ENCODE data around the gene PLPPR1. TPM values are rescaled to one million over a fixed set of nuclear protein-coding genes. Genes with fewer than 3 reads are reported as not detected.
"Not testable (repeated sequence)": the region's sequence is repeated elsewhere in the genome, so short reads cannot be mapped to it uniquely, and the experiment has no call there.

PLPPR1 gene
- total and polyA plus RNA-seq, 4 donors = 1.2 to 26.3 (median 2.4) TPM

DNA sequence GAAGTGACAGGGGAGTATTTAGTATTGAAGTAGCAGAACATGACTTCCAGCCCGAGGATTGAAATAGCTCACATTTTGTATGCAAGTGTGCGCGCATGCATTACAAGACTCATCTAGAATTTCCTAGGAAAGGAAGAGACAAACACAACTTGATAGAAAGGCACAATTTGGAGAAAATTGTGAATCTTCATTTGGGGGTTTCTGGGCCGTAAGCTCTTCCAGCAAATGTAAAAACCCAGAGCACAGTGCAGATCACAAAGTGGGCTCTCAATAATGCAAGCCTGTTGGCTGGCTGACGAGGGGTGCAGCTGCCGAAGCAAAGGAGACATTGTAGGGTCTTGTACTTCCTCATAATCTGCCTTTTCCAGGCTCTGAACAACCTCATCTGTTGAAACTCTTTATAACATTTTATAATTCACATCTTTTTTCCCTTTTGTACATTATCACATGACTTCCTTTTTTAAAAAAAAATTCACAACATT lies 247.3 kb downstream of the PLPPR1 start:
- no peak for TF ChIP-seq FOXA2 (IDR thresholded peaks at IDR 0.05)
- H3K4me3 ChIP-seq (ENCODE audit: low read depth in 1 of 3, low read length in 3 of 3) = no peak overlapping the region
- no peak for DNase-seq (ENCODE audit: low spot score)
- no peaks in the 10 kb centered on the region for H3K9me3 ChIP-seq (ENCODE audit: control insufficient read depth in 4 of 4, low read length in 3 of 4)
- H3K9ac ChIP-seq (ENCODE audit: low read depth in 1 of 2, low read length in 2 of 2) = no peak overlapping the region
- H3K36me3 ChIP-seq (ENCODE audit: control insufficient read depth in 4 of 4, insufficient read depth in 3 of 4, low read depth in 1 of 4, low read length in 3 of 4) = no peaks in the 10 kb centered on the region
- no peaks in the 10 kb centered on the region for H3K4me1 ChIP-seq (ENCODE audit: control insufficient read depth in 4 of 4, insufficient read depth in 4 of 4, low read length in 3 of 4)
- H3K27ac ChIP-seq (ENCODE audit: low read depth in 1 of 2, low read length in 2 of 2) = no peak overlapping the region
- WGBS = 91% methylated on average over 6 of the region's 6 CpGs
- H3K27me3 ChIP-seq (ENCODE audit: control insufficient read depth in 4 of 4, insufficient read depth in 4 of 4, low read length in 3 of 4) = no peaks in the 10 kb centered on the region

DNA sequence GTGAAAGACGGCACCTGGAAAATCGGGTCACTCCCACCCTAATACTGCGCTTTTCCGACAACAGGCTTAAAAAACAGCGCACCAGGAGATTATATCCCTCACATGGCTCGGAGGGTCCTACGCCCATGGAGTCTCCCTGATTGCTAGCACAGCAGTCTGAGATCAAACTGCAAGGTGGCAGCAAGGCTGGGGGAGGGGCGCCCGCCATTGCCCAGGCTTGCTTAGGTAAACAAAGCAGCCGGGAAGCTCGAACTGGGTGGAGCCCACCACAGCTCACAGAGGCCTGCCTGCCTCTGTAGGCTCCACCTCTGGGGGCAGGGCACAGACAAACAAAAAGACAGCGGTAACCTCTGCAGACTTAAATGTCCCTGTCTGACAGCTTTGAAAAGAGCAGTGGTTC lies 262.5 kb downstream of the PLPPR1 start:
- H3K36me3 ChIP-seq (ENCODE audit: control insufficient read depth in 4 of 4, insufficient read depth in 3 of 4, low read depth in 1 of 4, low read length in 3 of 4); H3K9me3 ChIP-seq (ENCODE audit: control insufficient read depth in 4 of 4, low read length in 3 of 4); H3K27me3 ChIP-seq (ENCODE audit: control insufficient read depth in 4 of 4, insufficient read depth in 4 of 4, low read length in 3 of 4); H3K27ac ChIP-seq (ENCODE audit: low read depth in 1 of 2, low read length in 2 of 2); H3K4me3 ChIP-seq (ENCODE audit: low read depth in 1 of 3, low read length in 3 of 3); DNase-seq (ENCODE audit: low spot score); H3K9ac ChIP-seq (ENCODE audit: low read depth in 1 of 2, low read length in 2 of 2); H3K4me1 ChIP-seq (ENCODE audit: control insufficient read depth in 4 of 4, insufficient read depth in 4 of 4, low read length in 3 of 4): not testable (repeated sequence)
- 88% methylated on average over 12 of the region's 12 CpGs for WGBS

DNA sequence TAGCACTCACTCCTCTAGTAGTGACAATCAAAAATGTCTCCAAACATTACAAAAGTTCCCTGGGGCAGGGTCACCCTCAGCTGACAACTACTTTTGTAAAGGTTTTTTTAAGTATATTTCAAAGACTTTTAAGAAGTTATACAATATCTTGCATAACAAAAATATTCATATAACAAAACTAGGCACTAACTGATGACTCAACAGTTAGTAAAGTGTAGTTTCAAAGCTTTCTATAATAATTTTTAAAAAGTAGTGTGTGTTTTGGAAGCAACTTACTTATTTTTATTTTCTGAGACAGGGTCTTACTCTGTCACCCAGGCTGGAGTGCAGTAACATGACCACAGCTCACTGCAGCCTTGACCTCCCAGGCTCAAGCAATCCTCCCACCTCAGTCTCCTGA lies 271.4 kb downstream of the PLPPR1 start:
- DNase-seq (ENCODE audit: low spot score) = no peak
- no peak overlapping the region for H3K27ac ChIP-seq (ENCODE audit: low read depth in 1 of 2, low read length in 2 of 2)

DNA sequence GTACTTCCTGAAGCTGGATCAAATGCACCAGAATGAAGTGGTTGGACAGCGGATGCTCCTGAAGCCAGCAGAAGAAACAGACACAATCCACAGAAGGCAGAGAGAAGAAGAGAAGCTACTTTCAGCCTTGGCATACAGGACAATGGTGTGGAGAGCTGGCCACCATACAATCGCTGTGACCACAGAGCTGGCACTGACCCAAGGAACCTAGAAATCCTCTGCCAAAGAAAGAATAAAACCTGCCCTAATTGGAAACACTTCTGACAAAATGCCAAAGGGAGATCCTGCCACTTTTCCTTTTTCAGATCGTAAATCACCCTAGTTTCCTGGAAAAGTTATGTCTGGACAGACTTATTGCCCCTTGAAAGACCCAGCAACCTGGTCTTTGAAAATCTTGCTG lies 278.5 kb downstream of the PLPPR1 start:
- WGBS = 67% methylated on average over 3 of the region's 3 CpGs
- no peak overlapping the region for H3K27ac ChIP-seq (ENCODE audit: low read depth in 1 of 2, low read length in 2 of 2)
- no peak for DNase-seq (ENCODE audit: low spot score)

More for the DNA sequence above, 271.4 kb downstream of the PLPPR1 start:
- Histone ChIP-seq H3K4me1 (ENCODE audit: control insufficient read depth in 4 of 4, insufficient read depth in 4 of 4, low read length in 3 of 4) (no peaks in the 10 kb centered on the region), H3K36me3 (ENCODE audit: control insufficient read depth in 4 of 4, insufficient read depth in 3 of 4, low read depth in 1 of 4, low read length in 3 of 4) (no peaks in the 10 kb centered on the region), H3K4me3 (ENCODE audit: low read depth in 1 of 3, low read length in 3 of 3) (no peak overlapping the region), H3K9me3 (ENCODE audit: control insufficient read depth in 4 of 4, low read length in 3 of 4) (no peaks in the 10 kb centered on the region), H3K27me3 (ENCODE audit: control insufficient read depth in 4 of 4, insufficient read depth in 4 of 4, low read length in 3 of 4) (no peaks in the 10 kb centered on the region), H3K9ac (ENCODE audit: low read depth in 1 of 2, low read length in 2 of 2) (no peak overlapping the region)
- TF ChIP-seq RAD21 (IDR thresholded peaks at IDR 0.05) (no peak), EGR1 (IDR thresholded peaks at IDR 0.05; ENCODE audit: low read depth in 2 of 2) (no peak), YY1 (IDR thresholded peaks at IDR 0.05) (no peak), RXRA (IDR thresholded peaks at IDR 0.05) (no peak), GABPA (IDR thresholded peaks at IDR 0.05 in 1 of 2, conservative IDR thresholded peaks at IDR 0.05 in 1 of 2) (no peak)

More for the DNA sequence above, 278.5 kb downstream of the PLPPR1 start:
- H3K36me3 ChIP-seq (ENCODE audit: control insufficient read depth in 4 of 4, insufficient read depth in 3 of 4, low read depth in 1 of 4, low read length in 3 of 4) = no peaks in the 10 kb centered on the region
- H3K9me3 ChIP-seq (ENCODE audit: control insufficient read depth in 4 of 4, low read length in 3 of 4) = no peaks in the 10 kb centered on the region
- H3K27me3 ChIP-seq (ENCODE audit: control insufficient read depth in 4 of 4, insufficient read depth in 4 of 4, low read length in 3 of 4) = no peaks in the 10 kb centered on the region
- peaks cover 0 to 3% (median 2%) of the 10 kb centered on the region in 4 donors for H3K4me1 ChIP-seq (ENCODE audit: control insufficient read depth in 4 of 4, insufficient read depth in 4 of 4, low read length in 3 of 4)
- no peak for TF ChIP-seq RAD21 (IDR thresholded peaks at IDR 0.05)
- no peak for TF ChIP-seq FOXA1 (IDR thresholded peaks at IDR 0.05)
- TF ChIP-seq, protein P1, sequence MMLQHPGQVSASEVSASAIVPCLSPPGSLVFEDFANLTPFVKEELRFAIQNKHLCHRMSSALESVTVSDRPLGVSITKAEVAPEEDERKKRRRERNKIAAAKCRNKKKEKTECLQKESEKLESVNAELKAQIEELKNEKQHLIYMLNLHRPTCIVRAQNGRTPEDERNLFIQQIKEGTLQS (IDR thresholded peaks at IDR 0.05) = no peak
- TF ChIP-seq HNF4G (IDR thresholded peaks at IDR 0.05) = no peak
- TF ChIP-seq GABPA (IDR thresholded peaks at IDR 0.05 in 1 of 2, conservative IDR thresholded peaks at IDR 0.05 in 1 of 2) = no peak
- TF ChIP-seq, protein P2, sequence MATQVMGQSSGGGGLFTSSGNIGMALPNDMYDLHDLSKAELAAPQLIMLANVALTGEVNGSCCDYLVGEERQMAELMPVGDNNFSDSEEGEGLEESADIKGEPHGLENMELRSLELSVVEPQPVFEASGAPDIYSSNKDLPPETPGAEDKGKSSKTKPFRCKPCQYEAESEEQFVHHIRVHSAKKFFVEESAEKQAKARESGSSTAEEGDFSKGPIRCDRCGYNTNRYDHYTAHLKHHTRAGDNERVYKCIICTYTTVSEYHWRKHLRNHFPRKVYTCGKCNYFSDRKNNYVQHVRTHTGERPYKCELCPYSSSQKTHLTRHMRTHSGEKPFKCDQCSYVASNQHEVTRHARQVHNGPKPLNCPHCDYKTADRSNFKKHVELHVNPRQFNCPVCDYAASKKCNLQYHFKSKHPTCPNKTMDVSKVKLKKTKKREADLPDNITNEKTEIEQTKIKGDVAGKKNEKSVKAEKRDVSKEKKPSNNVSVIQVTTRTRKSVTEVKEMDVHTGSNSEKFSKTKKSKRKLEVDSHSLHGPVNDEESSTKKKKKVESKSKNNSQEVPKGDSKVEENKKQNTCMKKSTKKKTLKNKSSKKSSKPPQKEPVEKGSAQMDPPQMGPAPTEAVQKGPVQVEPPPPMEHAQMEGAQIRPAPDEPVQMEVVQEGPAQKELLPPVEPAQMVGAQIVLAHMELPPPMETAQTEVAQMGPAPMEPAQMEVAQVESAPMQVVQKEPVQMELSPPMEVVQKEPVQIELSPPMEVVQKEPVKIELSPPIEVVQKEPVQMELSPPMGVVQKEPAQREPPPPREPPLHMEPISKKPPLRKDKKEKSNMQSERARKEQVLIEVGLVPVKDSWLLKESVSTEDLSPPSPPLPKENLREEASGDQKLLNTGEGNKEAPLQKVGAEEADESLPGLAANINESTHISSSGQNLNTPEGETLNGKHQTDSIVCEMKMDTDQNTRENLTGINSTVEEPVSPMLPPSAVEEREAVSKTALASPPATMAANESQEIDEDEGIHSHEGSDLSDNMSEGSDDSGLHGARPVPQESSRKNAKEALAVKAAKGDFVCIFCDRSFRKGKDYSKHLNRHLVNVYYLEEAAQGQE (IDR thresholded peaks at IDR 0.05) = no peak
- TF ChIP-seq NR2F2 (IDR thresholded peaks at IDR 0.05) = no peak
- TF ChIP-seq, protein P3, sequence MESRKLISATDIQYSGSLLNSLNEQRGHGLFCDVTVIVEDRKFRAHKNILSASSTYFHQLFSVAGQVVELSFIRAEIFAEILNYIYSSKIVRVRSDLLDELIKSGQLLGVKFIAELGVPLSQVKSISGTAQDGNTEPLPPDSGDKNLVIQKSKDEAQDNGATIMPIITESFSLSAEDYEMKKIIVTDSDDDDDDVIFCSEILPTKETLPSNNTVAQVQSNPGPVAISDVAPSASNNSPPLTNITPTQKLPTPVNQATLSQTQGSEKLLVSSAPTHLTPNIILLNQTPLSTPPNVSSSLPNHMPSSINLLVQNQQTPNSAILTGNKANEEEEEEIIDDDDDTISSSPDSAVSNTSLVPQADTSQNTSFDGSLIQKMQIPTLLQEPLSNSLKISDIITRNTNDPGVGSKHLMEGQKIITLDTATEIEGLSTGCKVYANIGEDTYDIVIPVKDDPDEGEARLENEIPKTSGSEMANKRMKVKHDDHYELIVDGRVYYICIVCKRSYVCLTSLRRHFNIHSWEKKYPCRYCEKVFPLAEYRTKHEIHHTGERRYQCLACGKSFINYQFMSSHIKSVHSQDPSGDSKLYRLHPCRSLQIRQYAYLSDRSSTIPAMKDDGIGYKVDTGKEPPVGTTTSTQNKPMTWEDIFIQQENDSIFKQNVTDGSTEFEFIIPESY (IDR thresholded peaks at IDR 0.05) = no peak
- TF ChIP-seq, protein P4, sequence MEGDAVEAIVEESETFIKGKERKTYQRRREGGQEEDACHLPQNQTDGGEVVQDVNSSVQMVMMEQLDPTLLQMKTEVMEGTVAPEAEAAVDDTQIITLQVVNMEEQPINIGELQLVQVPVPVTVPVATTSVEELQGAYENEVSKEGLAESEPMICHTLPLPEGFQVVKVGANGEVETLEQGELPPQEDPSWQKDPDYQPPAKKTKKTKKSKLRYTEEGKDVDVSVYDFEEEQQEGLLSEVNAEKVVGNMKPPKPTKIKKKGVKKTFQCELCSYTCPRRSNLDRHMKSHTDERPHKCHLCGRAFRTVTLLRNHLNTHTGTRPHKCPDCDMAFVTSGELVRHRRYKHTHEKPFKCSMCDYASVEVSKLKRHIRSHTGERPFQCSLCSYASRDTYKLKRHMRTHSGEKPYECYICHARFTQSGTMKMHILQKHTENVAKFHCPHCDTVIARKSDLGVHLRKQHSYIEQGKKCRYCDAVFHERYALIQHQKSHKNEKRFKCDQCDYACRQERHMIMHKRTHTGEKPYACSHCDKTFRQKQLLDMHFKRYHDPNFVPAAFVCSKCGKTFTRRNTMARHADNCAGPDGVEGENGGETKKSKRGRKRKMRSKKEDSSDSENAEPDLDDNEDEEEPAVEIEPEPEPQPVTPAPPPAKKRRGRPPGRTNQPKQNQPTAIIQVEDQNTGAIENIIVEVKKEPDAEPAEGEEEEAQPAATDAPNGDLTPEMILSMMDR (IDR thresholded peaks at IDR 0.05; ENCODE audit: low read depth, low read length, missing input control) = no peak
- no peak for TF ChIP-seq EGR1 (IDR thresholded peaks at IDR 0.05; ENCODE audit: low read depth in 2 of 2)
- TF ChIP-seq YY1 (IDR thresholded peaks at IDR 0.05) = no peak
- no peak for TF ChIP-seq TAF1 (conservative IDR thresholded peaks at IDR 0.05)
- no peak overlapping the region for H3K4me3 ChIP-seq (ENCODE audit: low read depth in 1 of 3, low read length in 3 of 3)
- no peak overlapping the region for H3K9ac ChIP-seq (ENCODE audit: low read depth in 1 of 2, low read length in 2 of 2)
